Activated gamma-delta T cell treated with anti-CD3 and anti-CD28 coated beads, Interleukin-2, amount 50 U/mL, for 16 hours (primary cell): ENCODE measurements around the gene PARD3.

Experiments used
- DNase-seq: peaks from one replicate; pipeline ENCODE4 v3.0.0-alpha.2; 2020; ENCODE audit warnings: low read depth

PARD3 gene

GRCh38 chr10:34343764-34344163 lies 471.3 kb downstream of the PARD3 start:
- DNase-seq, result no peak

- no peak for DNase-seq
Measured at GRCh38 chr10:34341473-34341872, 473.6 kb downstream of the PARD3 start.

- DNase-seq, result no peak
Measured at GRCh38 chr10:34340934-34341333, 474.2 kb downstream of the PARD3 start.

- DNase-seq, result no peak
Measured at GRCh38 chr10:34339816-34340553, 475.1 kb downstream of the PARD3 start.

- DNase-seq, result no peak
Measured at GRCh38 chr10:34337917-34338316, 477.2 kb downstream of the PARD3 start.

- DNase-seq, result no peak
Measured at GRCh38 chr10:34335960-34336690, 479.0 kb downstream of the PARD3 start.

- DNase-seq, result no peak
Measured at GRCh38 chr10:34334908-34335307, 480.2 kb downstream of the PARD3 start.

GRCh38 chr10:34333513-34333912 lies 481.6 kb downstream of the PARD3 start:
- no peak for DNase-seq

- no peak for DNase-seq
Measured at GRCh38 chr10:34327184-34327583, 487.9 kb downstream of the PARD3 start.

GRCh38 chr10:34323192-34323591 lies 491.9 kb downstream of the PARD3 start:
- DNase-seq, result no peak

GRCh38 chr10:34320265-34320664 lies 494.8 kb downstream of the PARD3 start:
- DNase-seq, result no peak

- no peak for DNase-seq
Measured at GRCh38 chr10:34319197-34319846, 495.8 kb downstream of the PARD3 start.

GRCh38 chr10:34316154-34316553 lies 498.9 kb downstream of the PARD3 start:
- DNase-seq, result no peak

GRCh38 chr10:34314457-34314856 lies 500.6 kb downstream of the PARD3 start:
- DNase-seq, result no peak

- DNase-seq, result no peak
Measured at GRCh38 chr10:34313888-34314287, 501.2 kb downstream of the PARD3 start.

- DNase-seq, result no peak
Measured at GRCh38 chr10:34313353-34313752, 501.7 kb downstream of the PARD3 start.

GRCh38 chr10:34311679-34312078 lies 503.4 kb downstream of the PARD3 start:
- DNase-seq, result no peak

GRCh38 chr10:34310234-34310633 lies 504.9 kb downstream of the PARD3 start:
- DNase-seq, result no peak

GRCh38 chr10:34305189-34305588 lies 509.9 kb downstream of the PARD3 start:
- no peak for DNase-seq

GRCh38 chr10:34303022-34303421 lies 512.1 kb downstream of the PARD3 start:
- no peak for DNase-seq

- DNase-seq, result no peak
Measured at GRCh38 chr10:34299105-34299611, 515.9 kb downstream of the PARD3 start.

GRCh38 chr10:34298346-34298818 lies 516.7 kb downstream of the PARD3 start:
- no peak for DNase-seq
